ENCODE measurements around the gene CLEC12A.

DNA sequence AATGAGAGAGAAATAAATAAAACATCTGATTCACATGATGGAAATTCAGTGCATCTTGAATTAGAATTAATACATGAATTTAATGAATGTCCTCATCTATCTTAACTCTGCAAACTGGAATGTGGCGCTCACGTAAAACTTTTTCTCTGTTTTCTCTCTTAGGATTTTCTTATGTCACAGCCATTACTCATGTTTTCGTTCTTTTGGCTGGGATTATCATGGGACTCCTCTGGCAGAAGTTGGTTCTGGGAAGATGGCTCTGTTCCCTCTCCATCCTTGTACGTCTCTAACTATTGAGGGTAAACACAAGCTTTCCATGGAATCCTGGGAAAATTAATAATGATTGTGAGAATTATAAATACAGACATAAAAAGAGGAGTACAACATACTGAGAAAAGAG, 44.2 kb downstream of the CLEC12A start:
- no peak for TF ChIP-seq CTCF (conservative IDR thresholded peaks at IDR 0.05; ENCODE audit: low read depth, low read length)
- no peak for TF ChIP-seq EZH2phosphoT487 (IDR thresholded peaks at IDR 0.05; ENCODE audit: borderline replicate concordance, low read length)

All from PC-3 (cell line).